Stimulated activated CD8-positive, alpha-beta memory T cell treated with anti-CD3 and anti-CD28 coated beads, Interleukin-7, amount 100 ng/mL, for 4 hours (primary cell): ENCODE measurements around the gene VPS41.

Experiments
- DNase-seq, 2 donors: peaks; one replicate each; pipeline ENCODE4 v3.0.0-alpha.2; 2020; ENCODE audit warnings: low read depth in 2 of 2

VPS41 gene

GRCh38 chr7:38731215-38731614 lies 177.8 kb downstream of the VPS41 start:
- no peak for DNase-seq

DNA sequence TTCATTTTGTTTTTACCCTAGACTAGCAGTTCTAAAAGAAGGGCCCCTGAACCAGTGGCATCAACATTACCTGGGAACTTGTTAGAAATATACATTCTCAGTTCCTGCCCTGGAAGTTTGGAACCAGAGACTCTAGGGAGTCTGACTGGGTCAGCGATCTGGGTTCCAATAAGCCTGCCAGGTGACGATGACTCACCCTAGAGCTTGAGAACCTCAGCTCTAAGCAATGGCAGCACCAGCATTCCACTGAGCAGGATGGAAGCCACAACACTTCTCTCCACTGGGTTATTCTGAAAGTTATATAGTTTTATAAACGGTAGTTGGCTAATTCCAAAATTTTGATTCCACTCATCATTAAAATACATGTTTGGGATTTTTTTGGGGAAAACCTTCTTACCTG lies 180.8 kb downstream of the VPS41 start:
- no peak for DNase-seq

GRCh38 chr7:38727184-38727940 lies 181.6 kb downstream of the VPS41 start:
- DNase-seq = no peak

GRCh38 chr7:38723327-38723726 lies 185.7 kb downstream of the VPS41 start:
- DNase-seq = no peak

DNA sequence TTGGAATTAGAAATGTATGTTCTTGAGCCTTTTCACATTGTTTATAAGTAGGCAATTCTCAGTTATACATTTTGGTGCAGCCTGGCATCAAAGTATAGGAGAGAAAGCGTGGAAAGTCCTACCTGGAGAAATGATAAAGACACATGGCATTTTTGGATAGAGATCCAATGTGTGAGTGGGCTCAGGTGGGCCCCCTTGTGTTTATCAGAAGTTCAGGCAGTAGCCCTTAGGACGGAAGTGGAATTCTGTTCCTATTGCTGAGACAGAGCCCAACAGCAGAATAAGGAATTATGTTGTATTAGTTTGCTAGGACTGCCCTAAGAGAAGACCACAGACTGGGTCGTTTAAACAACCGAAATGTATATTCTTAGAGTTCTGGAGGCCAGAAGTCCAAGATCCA lies 192.6 kb downstream of the VPS41 start:
- DNase-seq = no peak

GRCh38 chr7:38709123-38709522 lies 199.9 kb downstream of the VPS41 start:
- DNase-seq = no peak

DNA sequence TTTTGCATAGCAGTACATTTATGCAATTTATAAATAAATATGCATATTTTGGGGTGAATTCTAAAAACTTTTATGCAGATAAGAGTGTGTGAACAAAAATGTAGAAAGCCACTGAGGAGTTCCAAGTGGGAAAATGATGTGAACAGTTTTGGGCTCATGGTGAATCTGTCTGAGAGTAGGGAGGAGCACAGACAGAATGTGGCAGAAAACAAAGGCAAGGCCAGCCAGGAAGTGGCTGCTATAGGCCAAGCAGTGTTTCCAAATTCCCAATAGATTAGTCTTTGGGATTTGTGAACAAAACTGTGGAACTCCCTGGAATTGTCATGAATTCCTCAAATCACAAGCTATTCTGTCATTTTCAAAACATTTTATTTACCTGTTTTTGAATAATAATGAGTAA lies 204.2 kb downstream of the VPS41 start:
- DNase-seq = no peak

- no peak for DNase-seq
These were observed 204.9 kb downstream of the VPS41 start for GRCh38 chr7:38704041-38704547.

DNA sequence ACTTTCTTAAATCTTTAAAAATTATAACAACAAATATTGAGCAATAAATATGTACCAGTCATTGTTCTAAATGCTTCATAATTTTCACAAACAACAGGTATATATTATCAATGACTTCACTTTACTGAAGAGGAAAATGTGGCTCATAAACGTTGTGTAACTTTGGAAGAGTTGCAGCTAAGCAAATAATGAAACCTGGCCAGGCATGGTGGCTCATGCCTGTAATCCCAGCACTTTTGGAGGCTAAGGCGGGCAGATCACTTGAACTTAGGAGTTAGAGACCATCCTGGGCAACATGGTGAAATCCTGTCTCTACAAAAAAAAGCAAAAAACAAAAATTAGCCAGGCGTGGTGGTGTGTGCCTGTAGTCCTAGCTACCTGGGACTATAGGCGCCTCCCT lies 205.9 kb downstream of the VPS41 start:
- DNase-seq = no peak

GRCh38 chr7:38702002-38702535 lies 206.9 kb downstream of the VPS41 start:
- DNase-seq = no peak

DNA sequence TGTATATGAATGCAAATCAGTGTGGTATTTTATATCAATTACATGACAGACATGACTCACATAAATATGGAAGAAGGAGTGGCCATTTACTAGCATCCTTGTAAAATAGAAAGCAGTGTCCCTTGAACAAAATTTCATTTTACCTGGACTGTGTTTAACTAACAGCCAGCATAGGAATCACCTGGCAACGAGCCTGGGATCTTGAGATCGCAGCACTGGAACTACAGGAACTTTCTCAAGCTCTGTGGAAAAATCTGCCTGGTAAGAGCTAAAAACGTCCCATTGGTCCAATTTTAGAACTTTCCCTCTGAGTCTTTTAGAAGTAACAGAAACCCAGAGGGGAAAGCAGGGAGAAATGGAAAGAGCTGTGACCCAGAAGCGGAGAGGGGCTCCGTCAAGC lies 208.9 kb downstream of the VPS41 start:
- DNase-seq = no peak

GRCh38 chr7:38699471-38699870 lies 209.5 kb downstream of the VPS41 start:
- DNase-seq = no peak

- no peak for DNase-seq
These were observed 214.7 kb downstream of the VPS41 start for GRCh38 chr7:38694326-38694725.

DNA sequence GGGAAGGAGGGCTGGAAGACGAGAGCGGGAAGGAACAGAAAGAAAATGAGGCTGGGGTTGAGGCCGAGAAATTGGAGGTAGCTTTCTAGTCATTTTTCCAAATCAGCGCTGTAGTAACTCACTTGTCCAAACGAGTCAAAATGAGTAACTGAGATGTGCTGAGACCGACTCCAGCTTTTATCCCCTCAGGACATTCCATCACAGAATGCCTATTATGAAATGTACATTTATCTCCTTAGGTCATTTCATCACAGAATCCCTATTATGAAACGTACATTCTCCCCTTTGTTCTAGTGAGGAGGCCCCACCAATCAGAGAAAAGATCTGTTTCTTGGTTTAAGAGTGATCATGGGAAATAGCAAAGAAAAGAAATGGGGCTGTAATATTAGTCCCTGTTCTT lies 222.1 kb downstream of the VPS41 start:
- no peak for DNase-seq

DNA sequence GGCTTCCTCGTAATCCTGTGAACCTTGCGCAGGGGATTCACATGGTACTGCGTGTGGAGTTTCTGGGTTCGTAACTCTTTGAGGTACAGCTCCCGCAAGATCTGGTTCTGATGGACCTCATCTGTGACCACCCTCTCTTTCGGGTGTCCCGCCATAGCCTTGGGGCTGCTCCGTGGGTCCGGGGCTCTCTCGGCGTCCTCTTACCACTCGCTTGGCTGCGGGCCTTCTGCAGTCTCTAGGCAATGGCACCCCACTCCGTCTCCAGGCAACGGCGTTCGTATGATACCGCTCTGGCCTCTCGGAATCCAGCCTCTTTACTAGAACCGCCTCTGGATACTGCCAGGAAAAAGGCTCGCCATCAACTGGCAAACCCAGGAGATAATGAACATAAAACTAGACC lies 223.1 kb downstream of the VPS41 start:
- DNase-seq = no peak

GRCh38 chr7:38682606-38683005 lies 226.4 kb downstream of the VPS41 start:
- no peak for DNase-seq

DNA sequence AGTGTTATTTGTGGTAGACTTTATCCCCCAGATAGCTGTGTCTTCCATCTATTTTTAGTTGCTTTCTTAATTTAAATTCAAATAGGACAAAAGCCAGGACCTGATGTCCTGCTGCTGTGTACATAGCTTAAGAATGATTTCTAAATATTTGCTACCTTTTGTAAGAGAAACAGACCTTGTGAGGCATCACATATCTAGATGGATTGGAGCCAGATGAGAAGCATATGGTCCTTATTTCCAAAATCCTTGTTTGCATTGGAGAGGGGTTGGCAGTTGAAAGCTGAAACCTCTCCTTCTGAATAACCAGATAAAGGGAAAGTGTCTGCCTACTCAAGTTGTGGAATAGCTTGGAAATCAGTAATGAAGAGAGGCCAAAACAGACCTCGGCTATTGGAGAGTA lies 227.1 kb downstream of the VPS41 start:
- DNase-seq = no peak

DNA sequence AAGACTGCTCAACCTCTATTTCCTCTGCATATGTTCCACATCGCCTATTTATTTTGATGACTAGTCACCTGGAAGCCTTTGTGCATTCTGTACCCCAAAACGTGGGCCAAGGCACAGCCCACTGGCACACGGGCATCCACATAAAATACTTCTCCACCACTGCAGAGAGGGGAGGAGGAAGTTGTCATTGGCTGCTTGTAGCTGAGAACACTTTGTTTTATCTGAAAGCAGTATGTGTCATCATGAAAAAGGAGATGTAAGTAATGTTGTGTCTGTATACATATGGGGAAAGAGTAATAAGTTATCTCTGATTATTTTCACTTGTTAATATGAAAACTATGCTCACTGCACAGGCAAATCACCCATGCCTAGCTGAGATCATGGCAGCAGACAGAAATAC lies 229.6 kb downstream of the VPS41 start:
- no peak for DNase-seq

DNA sequence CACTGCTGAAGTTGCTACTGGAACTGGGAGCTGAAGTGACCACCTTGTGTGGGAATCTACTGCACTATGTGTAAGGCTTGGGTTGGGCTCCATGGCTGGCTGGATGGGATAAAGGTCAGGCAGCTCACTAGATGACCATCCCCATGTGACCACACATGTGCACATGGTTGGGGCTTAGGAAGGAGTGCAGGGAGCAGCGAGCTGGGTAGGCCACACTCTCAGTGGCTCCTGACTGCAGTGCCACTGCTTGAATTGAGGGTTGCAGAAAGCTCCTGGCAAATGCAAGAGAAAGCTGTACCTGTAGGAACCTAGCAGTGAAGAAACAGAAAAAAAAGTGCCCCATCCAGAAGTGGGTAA lies 230.3 kb downstream of the VPS41 start:
- no peak for DNase-seq

DNA sequence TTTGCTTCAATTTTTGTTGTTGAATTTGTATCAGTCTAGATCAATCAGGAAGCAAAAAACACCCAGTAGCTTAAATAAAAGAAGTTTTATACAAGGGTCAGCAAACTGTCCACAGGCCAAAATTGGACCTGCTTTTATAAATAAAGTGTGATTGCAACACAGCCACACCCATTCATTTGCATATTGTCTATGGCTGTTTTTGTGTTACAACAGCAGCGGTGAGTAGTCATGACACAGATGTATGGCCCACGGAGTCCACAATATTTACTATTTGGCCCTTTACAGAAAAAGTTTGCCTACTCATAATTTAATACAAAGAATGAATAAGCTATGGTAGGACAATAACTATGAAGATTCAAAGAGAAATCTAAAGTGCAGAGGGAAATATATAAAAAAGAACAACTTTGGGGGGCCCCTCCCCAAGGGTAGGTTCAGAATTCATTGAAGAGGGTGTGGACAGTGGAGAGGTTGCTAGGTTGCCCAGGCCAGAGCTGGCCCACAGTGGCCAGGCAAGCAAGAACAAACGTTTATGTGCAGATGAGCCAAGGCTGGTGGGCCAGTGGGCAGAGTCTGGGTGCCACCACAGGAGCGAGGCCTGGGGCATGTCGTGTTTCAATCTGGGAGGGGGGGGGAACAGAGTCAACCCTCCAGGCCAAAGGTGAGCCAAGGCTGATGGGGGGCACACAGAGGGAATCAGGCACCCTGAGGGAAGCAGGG lies 230.9 kb downstream of the VPS41 start:
- DNase-seq = no peak

DNA sequence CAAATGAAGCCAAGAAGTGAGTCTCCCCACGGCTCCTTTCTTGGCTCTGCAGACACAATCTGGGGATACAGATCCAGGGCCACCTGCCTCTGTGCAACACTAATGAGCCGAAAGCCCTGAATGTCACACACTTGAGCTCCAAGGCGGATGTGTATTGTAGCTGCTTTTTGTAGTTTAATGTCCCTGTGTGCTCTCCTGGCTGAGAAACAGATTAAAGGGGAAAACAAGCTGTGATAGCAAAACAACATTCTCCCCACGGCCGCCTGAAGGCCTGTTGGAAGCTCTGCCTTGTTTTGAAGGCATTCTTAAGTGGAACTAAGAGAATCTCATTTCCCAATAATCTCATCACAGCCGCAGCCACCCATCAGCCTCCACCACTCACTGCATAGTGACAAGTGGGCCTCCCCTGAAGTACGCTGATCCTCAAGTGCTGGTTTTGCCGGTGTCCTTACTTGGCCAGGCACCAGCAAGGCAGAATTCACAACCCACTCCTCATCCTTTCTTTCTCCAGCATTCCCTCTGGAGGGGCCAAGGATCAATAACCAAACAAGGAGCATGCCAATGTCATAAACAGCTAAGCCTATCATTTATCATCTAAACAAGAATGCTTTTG lies 233.4 kb downstream of the VPS41 start:
- DNase-seq = no peak

DNA sequence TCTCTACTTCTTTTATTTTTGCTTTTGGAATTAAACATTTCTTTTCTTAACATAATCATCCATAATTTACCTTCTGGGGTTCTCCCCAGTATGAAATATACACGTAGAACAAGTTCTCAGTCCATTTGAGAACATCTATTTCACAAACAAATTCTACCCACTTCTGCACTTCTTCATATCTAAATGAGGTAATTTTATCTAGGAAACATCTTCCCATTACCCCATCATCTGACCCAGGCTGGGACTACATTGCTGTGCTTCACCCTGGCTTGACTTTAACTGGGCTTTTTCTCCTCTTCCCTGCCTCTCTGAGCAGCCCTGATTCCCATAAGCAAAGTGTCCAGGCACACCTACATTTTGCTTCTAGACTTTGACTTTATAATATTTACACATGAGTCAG lies 234.5 kb downstream of the VPS41 start:
- DNase-seq = no peak

DNA sequence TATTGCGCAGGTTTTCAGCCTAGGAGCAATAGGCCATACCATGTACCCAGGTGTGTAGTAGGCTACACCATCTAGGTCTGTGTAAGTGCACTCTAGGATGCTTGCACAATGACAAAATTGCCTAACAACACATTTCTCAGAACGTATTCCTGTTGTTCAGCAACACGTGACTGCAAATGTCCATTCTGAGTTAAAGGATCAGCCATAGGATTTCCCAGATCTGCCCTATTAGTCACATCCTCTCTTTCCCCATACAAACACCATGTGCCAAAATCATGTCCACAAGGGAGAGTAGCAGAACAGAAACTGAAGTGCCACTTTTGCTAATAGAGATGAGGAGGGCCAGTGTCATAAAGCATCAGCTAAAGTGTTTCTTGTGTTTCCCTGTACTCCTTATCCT lies 235.2 kb downstream of the VPS41 start:
- no peak for DNase-seq
